Body of pancreas (tissue), 2 donors: ENCODE data around the gene EAPP. TPM values are rescaled to one million over a fixed set of nuclear protein-coding genes. Genes with fewer than 3 reads are reported as not detected.

Experiments
- small RNA-seq: library from RNA; depleted of rRNA; stranded (forward); fragments of <200 nt; gene quantifications from one replicate; pipeline ENCODE3, GENCODE V24; 2016
- total RNA-seq, 2 donors: library from RNA; depleted of rRNA; stranded (reverse); fragments of >200 nt; gene quantifications; one replicate each; pipeline ENCODE4 v1.1.0, GENCODE V29; 2016

The EAPP gene
- total RNA-seq, 2 donors from 2014 or later: 11.9 to 27.8 TPM

Small RNAs within 50 kb of the gene (small RNA-seq; reads per million reads assigned to genes)
- gene RNU1-27P (not detected), gene RNU1-28P (not detected)

Other genes starting within 250 kb of the EAPP start
- gene SPTSSA, start 77.5 kb downstream of the EAPP start, total RNA-seq: 10 to 100 TPM; 10.5 to 14.5 TPM
- gene SNX6, start 90.4 kb upstream of the EAPP start, total RNA-seq: 10 to 100 TPM; 28.8 to 41.2 TPM
- 10 to 100 TPM; 10.9 to 32.3 TPM for gene CFL2, start 174.9 kb upstream of the EAPP start, total RNA-seq